Measurements from ENCODE around the gene MTMR2.
A peak's percentile ranks its signal among the peaks of the same experiment; 100 is the strongest.

The MTMR2 gene

DNA sequence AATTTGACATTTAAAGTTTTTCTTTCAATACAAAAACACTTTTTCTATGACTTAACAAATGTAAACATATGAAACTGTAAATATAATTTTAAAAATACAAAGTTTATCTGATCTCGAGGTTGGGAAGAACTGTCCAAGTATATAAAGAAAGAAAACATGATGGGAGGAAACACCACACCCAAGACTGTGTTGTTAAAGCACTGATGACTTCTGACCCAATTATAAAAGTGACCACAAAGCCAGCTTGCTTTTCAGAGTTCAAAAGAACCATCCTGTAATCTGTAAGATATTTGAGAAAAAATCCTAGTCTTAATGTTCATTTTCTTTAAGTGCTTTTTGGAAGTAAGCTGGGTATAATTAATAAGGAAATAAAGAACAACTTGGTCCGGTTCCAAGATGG is 118.0 kb downstream of the MTMR2 start:
- DNase-seq = no peak

DNA sequence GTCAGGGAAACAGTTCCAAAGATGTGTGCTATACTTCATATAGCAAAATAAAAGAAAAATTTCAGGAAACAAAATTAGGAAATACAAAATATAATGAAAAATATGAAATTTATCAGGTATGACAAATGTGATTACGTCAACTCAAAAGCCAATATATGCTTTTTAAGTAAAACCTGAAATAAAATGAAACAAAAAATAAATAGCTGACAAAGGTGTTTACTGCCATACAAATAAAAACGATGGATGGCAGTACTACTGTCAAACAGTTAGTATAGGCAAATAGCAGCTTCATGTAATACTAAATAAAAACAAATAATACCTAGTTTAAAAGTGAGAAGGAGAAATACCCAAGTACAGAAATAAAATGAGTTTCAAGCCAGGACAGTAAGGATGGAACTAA is 119.9 kb downstream of the MTMR2 start:
- DNase-seq = no peak

GRCh38 chr11:95802806-95803205 is 121.1 kb downstream of the MTMR2 start:
- no peak for DNase-seq

DNA sequence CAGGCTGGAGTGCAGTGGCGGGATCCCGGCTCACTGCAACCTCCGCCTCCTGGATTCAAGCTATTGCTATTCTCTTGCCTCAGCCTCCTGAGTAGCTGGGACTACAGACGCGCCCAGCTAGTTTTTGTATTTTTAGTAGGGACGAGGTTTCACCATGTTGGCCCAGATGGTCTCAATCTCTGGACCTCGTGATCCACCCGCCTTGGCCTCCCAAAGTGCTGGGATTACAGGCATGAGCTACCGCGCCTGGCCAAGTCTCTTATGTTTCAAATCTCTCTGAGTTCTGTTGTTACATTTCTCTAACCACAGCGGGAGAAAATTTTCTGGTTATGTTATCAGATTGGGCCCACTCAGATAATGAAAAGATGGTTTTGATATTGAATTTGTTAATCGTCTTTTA is 123.5 kb downstream of the MTMR2 start:
- no peak for DNase-seq

DNA sequence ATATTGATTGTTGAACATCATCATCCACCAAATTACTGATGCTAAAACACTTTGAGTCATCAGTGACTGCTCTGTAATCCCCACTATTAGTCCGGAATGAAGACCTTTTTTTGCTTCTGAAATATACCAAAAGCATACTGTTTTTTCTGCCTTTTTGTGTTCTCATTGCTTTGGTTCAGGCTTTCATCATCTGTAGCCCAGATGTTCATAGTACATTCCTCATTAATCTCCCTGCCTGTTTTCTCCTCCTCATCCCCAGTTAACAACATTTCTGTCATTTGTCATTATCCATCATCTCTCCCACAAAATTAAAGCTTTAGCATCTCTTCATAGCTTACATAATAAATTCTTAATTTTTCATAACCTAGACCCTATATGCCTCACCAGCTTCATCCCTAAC is 124.4 kb downstream of the MTMR2 start:
- no peak for DNase-seq

- no peak for DNase-seq
These were observed 127.4 kb downstream of the MTMR2 start for GRCh38 chr11:95796501-95796900.

DNA sequence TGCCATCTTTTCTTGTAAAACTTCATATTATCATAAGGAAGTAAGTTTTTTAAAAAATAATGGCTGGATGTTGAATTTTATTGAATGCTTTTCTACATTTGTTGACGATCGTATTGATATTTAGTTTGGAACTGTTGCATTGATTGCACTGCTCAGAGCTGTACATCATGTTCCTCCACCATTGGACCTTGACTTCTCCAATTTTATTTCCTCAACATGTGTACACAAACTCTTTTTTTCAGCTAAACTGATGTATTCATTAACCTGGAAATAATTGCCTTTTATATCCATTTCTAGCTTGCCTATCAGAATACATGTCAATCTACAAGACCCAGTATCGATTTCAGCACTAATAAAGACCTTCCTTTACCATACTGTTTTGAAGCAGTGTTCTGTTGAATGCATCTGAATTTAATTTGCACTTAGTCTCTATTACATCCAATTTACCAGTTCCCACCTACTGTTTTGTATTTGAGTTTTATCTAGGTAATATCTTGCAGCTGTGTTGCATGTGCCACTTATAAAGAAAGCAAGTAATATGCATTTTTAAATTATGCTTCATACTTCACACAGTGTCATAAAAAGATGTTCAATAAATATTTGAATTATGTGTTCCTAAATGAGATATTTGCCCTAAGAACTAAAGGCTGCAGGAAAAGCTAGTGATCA is 128.1 kb downstream of the MTMR2 start:
- DNase-seq = no peak

DNA sequence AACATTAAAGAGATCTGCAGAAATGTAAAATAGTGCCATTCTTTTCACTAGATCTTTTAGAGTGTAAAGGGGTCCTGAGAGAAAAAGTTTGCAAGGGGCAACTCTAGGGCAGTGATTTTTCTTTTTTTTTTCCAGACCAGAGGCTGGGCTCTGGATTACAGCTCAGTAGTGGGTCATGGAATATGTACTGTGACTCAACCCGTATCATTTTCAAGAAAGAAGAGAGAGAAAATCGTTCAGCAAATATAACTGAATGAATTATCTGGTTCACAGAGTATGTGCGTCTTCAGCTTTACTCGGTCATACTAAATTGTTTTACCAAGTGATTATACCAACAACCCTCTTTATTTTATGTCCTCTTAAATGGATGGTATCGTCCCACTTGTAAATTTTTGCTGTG is 129.8 kb downstream of the MTMR2 start:
- DNase-seq = no peak

GRCh38 chr11:95793116-95793515 is 130.8 kb downstream of the MTMR2 start:
- DNase-seq = no peak

GRCh38 chr11:95792700-95793099 is 131.2 kb downstream of the MTMR2 start:
- DNase-seq = no peak

- no peak for DNase-seq
These were observed 131.7 kb downstream of the MTMR2 start for GRCh38 chr11:95792200-95792599.

- DNase-seq = no peak
These were observed 132.2 kb downstream of the MTMR2 start for GRCh38 chr11:95791709-95792033.

- peak; percentile 49 for DNase-seq
These were observed 132.8 kb downstream of the MTMR2 start for GRCh38 chr11:95790933-95791708.

DNA sequence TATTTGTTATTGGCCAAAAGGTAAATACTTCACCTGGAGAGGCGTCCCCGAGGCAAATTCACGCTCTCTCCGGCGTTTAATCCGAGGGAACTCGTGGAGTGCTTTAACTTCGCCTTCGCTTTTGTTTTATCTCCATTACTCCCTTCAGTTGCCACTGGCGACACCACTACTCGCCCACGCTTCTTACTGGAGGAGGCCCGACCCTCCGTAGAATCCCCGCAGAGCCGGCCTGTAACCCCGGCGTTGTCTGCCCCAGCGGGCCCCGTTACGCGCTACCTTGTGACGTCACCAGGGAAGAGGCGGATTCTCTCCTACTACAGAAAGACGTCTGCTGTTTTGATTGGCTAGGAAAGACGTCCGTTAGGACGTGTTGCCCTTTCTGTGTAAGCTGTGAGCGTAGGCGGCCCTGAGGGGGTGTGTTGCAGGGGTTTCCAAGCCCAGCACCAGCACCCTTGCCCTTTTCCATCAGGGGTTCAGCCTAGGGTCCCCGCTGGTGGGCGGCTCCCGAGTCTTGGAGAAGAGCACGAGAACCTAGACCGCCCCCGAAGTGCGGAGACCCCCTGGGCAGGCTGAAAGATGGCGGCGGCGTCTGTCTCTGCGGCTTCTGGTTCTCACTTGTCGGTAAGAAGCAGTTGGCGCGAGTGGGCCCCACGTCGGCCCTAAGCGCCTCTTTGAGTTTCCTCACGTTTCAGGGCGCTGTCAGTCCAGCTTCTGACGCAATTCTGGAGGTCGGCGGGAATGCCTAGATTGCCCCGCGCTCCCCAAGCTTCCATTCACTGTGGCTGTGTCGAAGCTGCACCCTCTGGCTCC is 133.6 kb downstream of the MTMR2 start, which contains the start of gene CEP57:
CEP57 (plus strand) TSS at position 376 of the 810 bp plus-strand sequence; CDS start at position 577, 201 bp downstream.
- peak; percentile 95 for DNase-seq

- peak; percentile 95 for DNase-seq
These were observed 134.3 kb downstream of the MTMR2 start, which contains the start of gene FAM76B for GRCh38 chr11:95789506-95790122. Gene FAM76B, minus strand, starts transcription at chr11:95789782. Its CDS starts 304 bp downstream, at chr11:95789478.

- DNase-seq = peak; percentile 34
These were observed 134.9 kb downstream of the MTMR2 start for GRCh38 chr11:95788921-95789505.
